ENCODE data around the gene LPAR2. TPM values are rescaled to one million over a fixed set of nuclear protein-coding genes. Genes with fewer than 3 reads are reported as not detected.
A peak's percentile ranks its signal among the peaks of the same experiment; 100 is the strongest.

The LPAR2 gene
- total and polyA plus RNA-seq, 11 donors, result 0.24 to 6.1 (median 0.74) TPM; not detected in 1

- peak overlapping the region in 1 of 12 donors; percentile 85 for H3K27ac ChIP-seq
These were observed 36.7 kb downstream of the LPAR2 start for GRCh38 chr19:19591133-19591825.

GRCh38 chr19:19588546-19588945, 39.5 kb downstream of the LPAR2 start:
- TF ChIP-seq CTCF (IDR thresholded peaks at IDR 0.05) (no peak), POLR2A (IDR thresholded peaks at IDR 0.05) (no peak)
- H3K27ac ChIP-seq, result no peak overlapping the region
- H3K4me1 ChIP-seq, result peaks cover 0 to 18% (median 0%) of the 10 kb centered on the region in 12 donors
- intact Hi-C loops (cut with DNase I), result no loop called here
- no peaks in the 10 kb centered on the region for H3K9me3 ChIP-seq
- 79 to 94% (median 88%) methylated on average over 2 of the region's 2 CpGs for WGBS, 4 donors
- DNase-seq (no peak), ATAC-seq (no peak)
- no peaks in the 10 kb centered on the region for H3K27me3 ChIP-seq
- no peak overlapping the region for H3K4me3 ChIP-seq
- H3K36me3 ChIP-seq, result no peaks in the 10 kb centered on the region

More at GRCh38 chr19:19591133-19591825, 36.7 kb downstream of the LPAR2 start:
- peaks cover 0 to 30% (median 0%) of the 10 kb centered on the region in 12 donors for H3K4me1 ChIP-seq
- WGBS, 4 donors, result 53 to 67% (median 54%) methylated on average over 13 of the region's 13 CpGs
- no peak for TF ChIP-seq POLR2A (IDR thresholded peaks at IDR 0.05)
- TF ChIP-seq CTCF (IDR thresholded peaks at IDR 0.05), result no peak
- intact Hi-C loops (cut with DNase I), result no loop called here
- DNase-seq (no peak), ATAC-seq (peak in 3 of 4 donors; percentile 45 to 59 (median 48))
- no peaks in the 10 kb centered on the region for H3K9me3 ChIP-seq
- H3K4me3 ChIP-seq, result no peak overlapping the region
- no peaks in the 10 kb centered on the region for H3K27me3 ChIP-seq
- H3K36me3 ChIP-seq, result no peaks in the 10 kb centered on the region

GRCh38 chr19:19587771-19588170, 40.2 kb downstream of the LPAR2 start:
- intact Hi-C loops (cut with DNase I), result no loop called here
- H3K4me3 ChIP-seq, result no peak overlapping the region
- peaks cover 0 to 18% (median 0%) of the 10 kb centered on the region in 12 donors for H3K4me1 ChIP-seq
- H3K36me3 ChIP-seq, result no peaks in the 10 kb centered on the region
- WGBS, 4 donors, result 83 to 92% (median 90%) methylated on average over 5 of the region's 5 CpGs
- no peaks in the 10 kb centered on the region for H3K9me3 ChIP-seq
- TF ChIP-seq CTCF (IDR thresholded peaks at IDR 0.05), result no peak
- ATAC-seq (no peak), DNase-seq (no peak)
- H3K27ac ChIP-seq, result no peak overlapping the region
- no peaks in the 10 kb centered on the region for H3K27me3 ChIP-seq

DNA sequence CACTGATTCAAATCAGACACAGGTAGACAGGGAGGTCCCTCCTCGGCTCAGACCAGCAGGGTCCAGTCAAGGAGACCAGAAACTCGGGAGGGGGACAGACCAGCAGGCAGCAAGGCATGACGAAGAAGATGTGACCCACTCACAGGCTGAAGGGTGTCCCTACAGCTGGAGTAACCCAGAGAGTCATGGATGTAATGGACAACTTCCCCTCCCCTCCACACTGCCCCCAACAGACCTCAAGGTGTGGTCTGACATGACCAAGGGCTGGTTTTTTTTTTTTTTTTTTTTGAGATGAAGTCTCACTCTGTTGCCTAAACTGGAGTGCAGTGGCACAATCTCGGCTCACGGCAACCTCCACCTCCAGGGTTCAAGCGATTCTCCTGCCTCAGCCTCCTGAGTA, 43.7 kb downstream of the LPAR2 start:
- ATAC-seq, result no peak
- 85 to 89% (median 88%) methylated on average over 6 of the region's 6 CpGs for WGBS, 4 donors
- TF ChIP-seq POLR2A (IDR thresholded peaks at IDR 0.05) (no peak), CTCF (IDR thresholded peaks at IDR 0.05) (no peak)
- DNase-seq, result no peak
- no peak overlapping the region for H3K27ac ChIP-seq
- H3K36me3 ChIP-seq, result no peaks in the 10 kb centered on the region
- H3K9me3 ChIP-seq, result no peaks in the 10 kb centered on the region
- H3K4me3 ChIP-seq, result no peak overlapping the region
- intact Hi-C loops (cut with DNase I), result no loop called here
- H3K27me3 ChIP-seq, result no peaks in the 10 kb centered on the region
- H3K4me1 ChIP-seq, result no peaks in the 10 kb centered on the region
